Mesenchymal stem cell (in vitro differentiated cells and primary cell): Measurements from ENCODE around the gene NCS1.

Experiments used
- DNase-seq: peaks from one replicate; pipeline ENCODE4 v3.0.0-alpha.2; 2013
- H2AFZ ChIP-seq: one replicate; pipeline ENCODE4 v1.6.1; 2013; ENCODE audit warnings: low read depth, mild to moderate bottlenecking, control low read depth, inconsistent platforms, low read length, moderate library complexity
- H2AK5ac ChIP-seq: 2 replicates; pipeline ENCODE4 v1.6.1; 2013; ENCODE audit warnings: low read length, moderate library complexity, mild to moderate bottlenecking, inconsistent platforms; ENCODE audit not compliant: severe bottlenecking
- H2BK120ac ChIP-seq: one replicate; pipeline ENCODE4 v1.6.1; 2013; ENCODE audit warnings: low read depth, mild to moderate bottlenecking, inconsistent platforms, low read length, moderate library complexity
- H2BK12ac ChIP-seq, 2 experiments: one replicate each; pipeline ENCODE4 v1.6.1; 2013; ENCODE audit warnings: inconsistent platforms in 2 of 2, low read length in 2 of 2, mild to moderate bottlenecking in 2 of 2, moderate library complexity in 2 of 2, control low read depth in 1 of 2
- H2BK15ac ChIP-seq: one replicate; pipeline ENCODE4 v1.6.1; 2013; ENCODE audit warnings: mild to moderate bottlenecking, low read depth, inconsistent platforms; ENCODE audit not compliant: poor library complexity, severe bottlenecking
- H2BK5ac ChIP-seq: 2 replicates; pipeline ENCODE4 v1.6.1; 2013; ENCODE audit warnings: low read depth, mild to moderate bottlenecking, low read length, control low read depth, inconsistent platforms; ENCODE audit not compliant: poor library complexity, severe bottlenecking
- H3K14ac ChIP-seq, 2 experiments: one replicate each; pipeline ENCODE4 v1.6.1; 2013; ENCODE audit warnings: inconsistent platforms in 2 of 2, low read length in 2 of 2, control low read depth in 1 of 2, mild to moderate bottlenecking in 1 of 2, moderate library complexity in 1 of 2
- H3K18ac ChIP-seq, 2 experiments: one replicate each; pipeline ENCODE4 v1.6.1; 2013; ENCODE audit warnings: inconsistent platforms in 2 of 2, low read length in 2 of 2, control low read depth in 1 of 2, low read depth in 1 of 2, mild to moderate bottlenecking in 1 of 2
- H3K23ac ChIP-seq, 2 experiments: one replicate each; pipeline ENCODE4 v1.6.1; 2013; ENCODE audit warnings: inconsistent platforms in 2 of 2, low read length in 2 of 2, mild to moderate bottlenecking in 2 of 2, moderate library complexity in 2 of 2, control low read depth in 1 of 2
- H3K27ac ChIP-seq: 2 replicates; pipeline ENCODE4 v1.5.1; 2013; ENCODE audit warnings: mild to moderate bottlenecking, moderate library complexity, low read length, control low read depth, inconsistent platforms; ENCODE audit not compliant: poor library complexity, severe bottlenecking
- H3K27me3 ChIP-seq, 2 experiments: 2 replicates each; pipeline versions ENCODE4 v1.6.1 to v1.7.0; 2013; ENCODE audit warnings: low read length in 2 of 2, mild to moderate bottlenecking in 2 of 2, moderate library complexity in 2 of 2, control low read depth in 1 of 2, inconsistent platforms in 1 of 2; ENCODE audit not compliant: control insufficient read depth in 1 of 2, insufficient read depth in 1 of 2
- H3K36me3 ChIP-seq, 2 experiments: 2 replicates each; pipeline versions ENCODE4 v1.6.1 to v1.7.0; 2013; ENCODE audit warnings: low read length in 2 of 2, control low read depth in 1 of 2, inconsistent platforms in 1 of 2, low read depth in 1 of 2, mild to moderate bottlenecking in 1 of 2; ENCODE audit not compliant: insufficient read depth in 2 of 2, control insufficient read depth in 1 of 2
- H3K4ac ChIP-seq, 2 experiments: one replicate each; pipeline ENCODE4 v1.6.1; 2013; ENCODE audit warnings: inconsistent platforms in 2 of 2, low read length in 2 of 2, mild to moderate bottlenecking in 2 of 2, moderate library complexity in 2 of 2, control low read depth in 1 of 2, low read depth in 1 of 2
- H3K4me1 ChIP-seq: 2 replicates; pipeline ENCODE4 v1.6.1; 2013; ENCODE audit warnings: low read depth, low read length, control low read depth; ENCODE audit not compliant: control insufficient read depth, insufficient read depth
- H3K4me2 ChIP-seq: 2 replicates; pipeline ENCODE4 v1.6.1; 2013; ENCODE audit warnings: low read length, mild to moderate bottlenecking, inconsistent platforms; ENCODE audit not compliant: poor library complexity, severe bottlenecking
- H3K4me3 ChIP-seq, 2 experiments: 2 replicates each; pipeline versions ENCODE4 v1.5.1 to v1.7.0; 2013; ENCODE audit warnings: low read length in 2 of 2, mild to moderate bottlenecking in 2 of 2, control low read depth in 1 of 2, low read depth in 1 of 2; ENCODE audit not compliant: insufficient read depth in 1 of 2
- H3K79me1 ChIP-seq: replicated peaks from 2 replicates; pipeline ENCODE4 v1.6.1; 2013; ENCODE audit warnings: mild to moderate bottlenecking, control low read depth, low read length, inconsistent platforms; ENCODE audit not compliant: poor library complexity, severe bottlenecking
- H3K9ac ChIP-seq: 2 replicates; pipeline ENCODE4 v1.7.0; 2013; ENCODE audit warnings: mild to moderate bottlenecking, low read length, moderate library complexity
- H3K9me3 ChIP-seq: 2 replicates; pipeline ENCODE4 v1.7.0; 2013; ENCODE audit warnings: mild to moderate bottlenecking, low read length; ENCODE audit not compliant: control insufficient read depth
- H4K8ac ChIP-seq: one replicate; pipeline ENCODE4 v1.6.1; 2013; ENCODE audit warnings: inconsistent platforms, mild to moderate bottlenecking, low read length, moderate library complexity
- H4K91ac ChIP-seq: one replicate; pipeline ENCODE4 v1.6.1; 2013; ENCODE audit warnings: mild to moderate bottlenecking, low read length, inconsistent platforms
- WGBS: methylation state at CpG from one replicate; pipeline ENCODE4 v1.1.7; 2013; ENCODE audit warnings: mixed read lengths; 5-methylcytosine and 5-hydroxymethylcytosine counted together

The NCS1 gene

DNA sequence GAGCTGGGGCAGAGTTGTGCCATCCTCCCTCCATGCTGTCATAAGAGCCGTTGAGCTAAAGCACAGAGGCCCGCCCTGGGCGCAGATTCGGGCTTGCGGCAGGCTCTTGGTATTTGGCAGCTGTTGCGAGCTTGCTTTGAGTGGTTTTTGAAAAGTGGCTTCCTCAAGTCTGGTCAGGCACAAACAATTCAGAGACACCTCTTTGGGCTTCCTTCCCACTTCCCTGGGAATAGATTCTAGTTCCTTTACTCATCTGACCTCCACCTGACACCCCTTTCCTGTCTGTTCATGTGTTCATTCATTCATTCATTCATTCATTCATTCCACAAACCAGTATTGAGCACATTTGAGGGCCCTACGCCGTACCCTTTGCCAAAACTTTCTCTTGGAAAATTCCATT is 27.4 kb downstream of the NCS1 start:
- Histone ChIP-seq H2BK120ac (no peak overlapping the region), H3K14ac (no peak overlapping the region)
- 67% methylated on average over 8 of the region's 8 CpGs for WGBS

GRCh38 chr9:130200038-130200849 is 28.0 kb downstream of the NCS1 start:
- Histone ChIP-seq H3K4me3 (no peak overlapping the region), H4K8ac (no peak overlapping the region), H3K9ac (no peak overlapping the region), H3K9me3 (no peaks in the 10 kb centered on the region), H2AFZ (no peak overlapping the region), H3K27me3 (no peaks in the 10 kb centered on the region), H3K23ac (no peak overlapping the region), H2BK12ac (peak overlapping the region in 1 of 2 experiments; percentile 15), H2AK5ac (peak overlapping the region; percentile 63), H4K91ac (peak overlapping the region; percentile 81), H3K79me1 (peaks cover 42% of the 10 kb centered on the region), H3K4me1 (peaks cover 39% of the 10 kb centered on the region), H3K4me2 (no peak overlapping the region), H3K36me3 (peaks cover 4 to 27% of the 10 kb centered on the region in 2 experiments), H3K18ac (peak overlapping the region; percentile 48 to 54), H2BK120ac (no peak overlapping the region), H3K27ac (peak overlapping the region; percentile 13), H3K14ac (peak overlapping the region in 1 of 2 experiments; percentile 53), H3K4ac (peak overlapping the region; percentile 7 to 13), H2BK5ac (no peak overlapping the region), H2BK15ac (no peak overlapping the region)
- 85% methylated on average over 17 of the region's 17 CpGs for WGBS
- DNase-seq = no peak

More for the DNA sequence above, 27.4 kb downstream of the NCS1 start:
- H2BK5ac ChIP-seq = no peak overlapping the region
- no peak overlapping the region for H3K23ac ChIP-seq
- peak overlapping the region in 1 of 2 experiments; percentile 54 for H3K18ac ChIP-seq
- H3K79me1 ChIP-seq = peaks cover 42% of the 10 kb centered on the region
- H2BK12ac ChIP-seq = no peak overlapping the region
- peaks cover 4 to 23% of the 10 kb centered on the region in 2 experiments for H3K36me3 ChIP-seq
- no peak overlapping the region for H2BK15ac ChIP-seq
- no peak overlapping the region for H3K27ac ChIP-seq
- H2AK5ac ChIP-seq = no peak overlapping the region
- H3K4ac ChIP-seq = no peak overlapping the region
- H3K9ac ChIP-seq = no peak overlapping the region
- H4K91ac ChIP-seq = no peak overlapping the region
- H4K8ac ChIP-seq = peak overlapping the region; percentile 29
- peak; percentile 43 for DNase-seq
- no peak overlapping the region for H3K4me2 ChIP-seq
- no peak overlapping the region for H3K4me3 ChIP-seq
- no peaks in the 10 kb centered on the region for H3K9me3 ChIP-seq
- H3K4me1 ChIP-seq = peaks cover 41% of the 10 kb centered on the region
- no peaks in the 10 kb centered on the region for H3K27me3 ChIP-seq
- H2AFZ ChIP-seq = no peak overlapping the region

DNA sequence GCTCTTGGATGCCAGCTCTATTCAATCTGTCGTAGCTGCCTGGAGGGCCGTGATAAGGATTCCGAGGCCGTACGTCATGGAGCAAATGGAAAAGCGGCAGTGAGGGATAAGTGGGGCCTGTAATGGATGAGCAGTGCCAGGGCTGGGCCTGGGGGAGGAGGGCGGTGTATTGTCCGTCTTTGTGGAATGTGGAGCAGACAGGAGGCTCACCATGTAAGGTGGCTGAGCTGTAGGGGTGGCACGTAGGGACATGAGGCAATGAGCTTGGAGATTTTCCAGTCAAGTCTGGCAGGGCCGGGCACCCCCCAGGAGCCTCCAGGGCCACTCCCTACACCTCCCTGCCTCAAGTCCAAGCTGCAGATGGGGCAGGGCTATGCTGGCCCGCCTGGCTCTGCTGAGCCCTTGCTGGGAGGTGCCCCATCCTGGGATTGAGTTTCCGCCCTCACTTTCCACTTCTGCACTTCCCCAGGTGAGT is 29.2 kb downstream of the NCS1 start:
- Histone ChIP-seq H2BK15ac (no peak overlapping the region), H3K27me3 (no peaks in the 10 kb centered on the region), H3K9me3 (no peaks in the 10 kb centered on the region), H3K18ac (no peak overlapping the region), H3K79me1 (peaks cover 40% of the 10 kb centered on the region), H2AFZ (no peak overlapping the region), H2BK120ac (no peak overlapping the region), H3K14ac (peak overlapping the region in 1 of 2 experiments; percentile 44), H3K27ac (no peak overlapping the region), H3K23ac (no peak overlapping the region), H3K4me3 (no peak overlapping the region), H2BK12ac (no peak overlapping the region), H2BK5ac (no peak overlapping the region), H3K4me2 (no peak overlapping the region), H3K36me3 (peaks cover 4 to 31% of the 10 kb centered on the region in 2 experiments), H4K8ac (no peak overlapping the region), H3K9ac (no peak overlapping the region), H3K4ac (no peak overlapping the region), H3K4me1 (peaks cover 32% of the 10 kb centered on the region), H2AK5ac (no peak overlapping the region), H4K91ac (no peak overlapping the region)
- WGBS = 94% methylated on average over 11 of the region's 12 CpGs
- DNase-seq = no peak

GRCh38 chr9:130201974-130202373 is 29.8 kb downstream of the NCS1 start:
- H3K9ac ChIP-seq = no peak overlapping the region
- no peak overlapping the region for H3K4ac ChIP-seq
- H2AK5ac ChIP-seq = no peak overlapping the region
- 79% methylated on average over 8 of the region's 8 CpGs for WGBS
- no peak overlapping the region for H2BK5ac ChIP-seq
- H2AFZ ChIP-seq = no peak overlapping the region
- no peak overlapping the region for H3K4me3 ChIP-seq
- H3K23ac ChIP-seq = no peak overlapping the region
- no peak for DNase-seq
- H3K14ac ChIP-seq = no peak overlapping the region
- H3K36me3 ChIP-seq = peaks cover 4 to 36% of the 10 kb centered on the region in 2 experiments
- no peak overlapping the region for H2BK12ac ChIP-seq
- H4K91ac ChIP-seq = no peak overlapping the region
- no peak overlapping the region for H3K4me2 ChIP-seq
- H2BK15ac ChIP-seq = no peak overlapping the region
- peaks cover 45% of the 10 kb centered on the region for H3K79me1 ChIP-seq
- no peak overlapping the region for H2BK120ac ChIP-seq
- no peaks in the 10 kb centered on the region for H3K9me3 ChIP-seq
- no peak overlapping the region for H3K27ac ChIP-seq
- peaks cover 30% of the 10 kb centered on the region for H3K4me1 ChIP-seq
- H4K8ac ChIP-seq = no peak overlapping the region
- H3K18ac ChIP-seq = no peak overlapping the region
- no peaks in the 10 kb centered on the region for H3K27me3 ChIP-seq
